GM18909 (cell line): Measurements from ENCODE around the gene SUSD4.
"Not testable (repeated sequence)": the region's sequence is repeated elsewhere in the genome, so short reads cannot be mapped to it uniquely, and the experiment has no call there.

Experiments used
- ATAC-seq: cut with Tn5 transposase; IDR thresholded peaks from one replicate; pipeline ENCODE4 v1.9.1; 2021; ENCODE audit warnings: mild to moderate bottlenecking; ENCODE audit not compliant: unreplicated experiment, poor library complexity

Gene SUSD4

DNA sequence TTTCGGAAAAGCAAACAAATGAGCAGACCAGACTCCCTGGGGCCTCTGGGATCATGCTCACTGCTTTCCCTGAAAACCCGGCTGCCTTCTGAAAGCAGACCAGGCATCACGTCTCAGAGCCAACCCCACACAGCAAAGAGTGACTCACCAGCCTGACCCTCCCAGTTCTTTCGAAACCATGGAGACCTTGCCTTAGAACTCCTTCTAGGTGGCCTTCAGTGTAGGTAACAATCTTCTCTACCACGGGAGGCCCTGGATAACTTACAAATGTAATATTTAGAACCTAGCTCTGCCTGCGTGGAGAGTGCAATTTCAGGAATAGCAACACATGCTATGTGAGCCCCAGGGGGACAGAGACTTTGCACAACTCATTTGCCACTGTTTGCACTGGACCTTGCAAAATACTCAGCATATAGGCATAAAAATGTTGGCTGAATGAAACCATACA, 105.2 kb downstream of the SUSD4 start:
- ATAC-seq = no peak

DNA sequence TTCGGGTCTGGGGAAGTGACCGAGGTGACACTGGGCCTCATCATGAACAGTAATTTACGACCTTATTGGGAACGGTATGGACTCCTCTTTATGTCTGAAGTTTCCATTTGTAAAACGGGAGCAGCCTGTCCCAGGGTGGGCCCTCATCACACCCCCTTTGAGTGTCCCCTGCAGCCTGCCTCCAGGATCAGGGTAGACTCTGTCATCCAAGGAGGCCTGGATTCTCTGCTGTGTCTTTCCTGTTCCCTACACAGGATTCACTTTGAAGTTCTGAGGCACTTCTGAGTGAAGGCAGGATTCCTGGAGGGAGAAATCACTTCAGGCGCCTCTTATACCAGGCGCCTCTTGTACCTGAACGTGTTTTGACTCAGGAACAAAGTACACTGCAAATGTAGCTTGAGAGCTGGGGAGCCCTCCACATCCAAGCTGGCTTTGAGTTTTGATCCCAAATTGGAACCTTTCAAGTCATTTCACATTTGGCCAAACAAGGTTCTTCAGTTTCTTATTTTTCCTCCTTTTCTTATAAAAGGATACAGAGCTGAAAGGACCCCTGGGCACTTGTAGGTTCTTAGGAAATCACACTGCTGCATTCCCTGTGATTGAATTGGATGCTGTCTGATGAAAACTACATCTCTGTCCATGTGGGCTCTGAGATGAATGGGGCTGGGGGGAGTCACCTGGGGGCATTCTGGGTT, 106.0 kb downstream of the SUSD4 start:
- ATAC-seq = no peak

DNA sequence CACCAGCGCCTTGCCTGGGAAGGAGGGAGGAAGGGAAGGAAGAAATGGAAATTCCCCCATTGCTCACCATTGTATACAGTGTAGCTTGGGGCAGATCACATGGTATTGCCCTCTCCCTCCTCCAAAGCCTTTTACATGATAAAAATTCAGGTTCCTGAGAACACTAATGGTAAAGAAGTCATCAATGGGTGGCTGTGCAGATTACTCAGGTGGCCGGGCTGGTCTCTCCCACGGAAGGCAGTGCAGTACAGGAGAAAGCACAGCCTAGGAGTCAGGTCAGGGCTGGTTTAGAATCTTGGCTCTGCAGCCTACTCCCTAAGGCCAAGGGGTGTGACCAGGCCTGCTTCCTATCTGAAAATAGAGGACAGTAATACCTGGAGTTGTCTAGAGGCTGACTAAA, 107.9 kb downstream of the SUSD4 start:
- no peak for ATAC-seq

DNA sequence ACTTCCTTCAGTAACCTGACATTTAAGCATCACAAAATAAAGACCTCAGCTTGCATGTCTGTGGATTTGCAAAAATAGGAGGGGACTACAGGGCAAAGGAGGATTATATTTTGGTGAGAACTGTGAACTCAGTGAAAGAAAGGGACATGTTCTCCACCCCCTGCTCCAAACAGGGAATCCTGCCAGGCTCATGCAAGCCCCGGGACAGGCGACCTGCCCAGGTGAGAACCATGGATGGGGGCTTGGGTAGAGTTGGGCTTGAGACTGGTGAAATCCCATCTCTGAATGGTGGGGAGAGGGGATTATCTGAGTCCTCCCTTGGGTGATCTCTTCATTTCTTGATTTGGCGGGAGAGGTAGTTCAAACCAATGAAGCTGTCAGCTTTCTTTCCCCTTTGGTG, 110.1 kb downstream of the SUSD4 start:
- ATAC-seq = no peak

DNA sequence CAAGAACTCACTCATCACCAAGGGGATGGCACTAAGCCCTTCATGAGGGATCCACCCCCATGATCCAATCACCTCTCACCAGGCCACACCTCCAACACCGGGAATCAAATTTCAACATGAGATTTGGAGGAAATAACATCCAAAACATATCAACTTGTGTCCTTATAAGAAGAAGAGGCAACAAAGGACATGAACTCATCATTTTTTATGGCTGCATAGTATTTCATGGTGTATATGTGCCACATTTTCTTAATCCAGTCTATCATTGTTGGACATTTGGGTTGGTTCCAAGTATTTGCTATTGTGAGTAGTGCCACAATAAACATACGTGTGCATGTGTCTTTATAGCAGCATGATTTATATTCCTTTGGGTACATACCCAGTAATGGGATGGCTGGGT, 112.6 kb downstream of the SUSD4 start:
- not testable (repeated sequence) for ATAC-seq

DNA sequence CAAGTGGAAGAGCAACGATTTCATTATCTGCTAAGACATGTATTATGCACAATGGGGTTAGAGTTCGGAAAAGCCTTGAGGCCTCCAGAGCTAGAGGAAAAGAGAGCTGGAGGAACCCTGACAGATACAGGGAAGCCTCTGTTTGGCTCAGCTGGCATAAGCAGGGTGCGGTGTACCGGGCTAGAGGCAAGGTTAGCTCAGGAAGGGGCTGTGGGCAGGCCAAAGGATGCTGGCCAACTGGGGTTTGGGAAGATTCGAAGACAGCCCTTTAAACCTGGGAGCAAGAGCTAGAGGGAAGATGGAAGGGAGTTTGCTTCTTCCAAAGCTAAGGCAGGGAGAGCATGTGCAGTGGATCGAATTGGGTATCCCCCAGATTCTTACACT, 113.4 kb downstream of the SUSD4 start:
- ATAC-seq = no peak

DNA sequence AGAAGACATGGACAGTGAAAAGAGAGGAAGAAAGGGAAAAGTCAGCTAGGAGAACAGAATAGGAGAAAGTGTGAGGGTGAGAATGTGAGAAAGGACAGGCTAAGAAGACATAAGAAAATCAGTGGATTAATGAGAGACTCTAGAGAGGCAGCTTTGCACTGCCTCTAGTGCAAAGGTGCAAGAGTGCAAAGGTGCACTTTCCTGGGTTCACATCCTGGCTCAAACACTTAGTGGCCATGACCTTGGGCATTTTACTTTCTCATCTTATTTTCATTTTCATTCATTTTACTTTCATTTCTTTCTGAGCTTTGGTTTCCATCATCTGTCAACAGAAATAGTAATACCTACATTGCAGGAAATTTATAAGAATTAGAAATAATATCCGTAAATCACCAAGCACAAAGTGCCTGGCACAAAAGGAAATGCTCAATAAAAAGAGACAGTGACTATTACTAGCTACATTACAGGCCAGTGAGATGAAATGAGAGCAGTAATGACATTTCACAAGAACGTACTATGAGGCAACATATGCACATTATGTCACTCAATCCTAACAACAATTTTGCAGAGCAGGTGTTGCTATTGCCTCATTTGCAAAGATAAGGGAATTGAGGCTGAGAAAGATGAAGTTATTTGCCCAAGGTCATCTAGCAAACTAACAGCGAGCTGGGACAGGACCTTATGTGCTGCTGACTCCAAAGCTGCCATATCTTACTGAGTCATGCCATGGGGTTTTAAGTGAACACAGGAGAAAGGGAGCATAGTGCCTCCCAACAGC, 113.9 kb downstream of the SUSD4 start:
- no peak for ATAC-seq

DNA sequence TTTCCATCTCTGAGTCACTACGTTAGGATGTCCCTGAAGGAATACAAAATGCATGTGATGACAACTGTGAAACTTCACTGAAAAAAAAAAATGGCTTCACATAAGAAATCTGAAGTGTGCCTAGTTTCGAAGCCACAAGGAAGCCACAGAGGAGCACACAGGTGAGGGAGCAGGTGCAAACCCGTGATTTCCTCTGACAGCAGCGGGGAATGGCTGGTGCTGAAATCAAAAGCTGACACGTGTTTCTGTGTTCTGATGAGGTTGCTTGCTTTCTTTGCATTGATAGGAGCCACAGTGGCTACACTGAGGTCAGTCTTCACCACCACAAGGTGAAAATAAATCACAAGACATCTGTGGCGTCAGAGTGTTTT, 115.2 kb downstream of the SUSD4 start:
- no peak for ATAC-seq

DNA sequence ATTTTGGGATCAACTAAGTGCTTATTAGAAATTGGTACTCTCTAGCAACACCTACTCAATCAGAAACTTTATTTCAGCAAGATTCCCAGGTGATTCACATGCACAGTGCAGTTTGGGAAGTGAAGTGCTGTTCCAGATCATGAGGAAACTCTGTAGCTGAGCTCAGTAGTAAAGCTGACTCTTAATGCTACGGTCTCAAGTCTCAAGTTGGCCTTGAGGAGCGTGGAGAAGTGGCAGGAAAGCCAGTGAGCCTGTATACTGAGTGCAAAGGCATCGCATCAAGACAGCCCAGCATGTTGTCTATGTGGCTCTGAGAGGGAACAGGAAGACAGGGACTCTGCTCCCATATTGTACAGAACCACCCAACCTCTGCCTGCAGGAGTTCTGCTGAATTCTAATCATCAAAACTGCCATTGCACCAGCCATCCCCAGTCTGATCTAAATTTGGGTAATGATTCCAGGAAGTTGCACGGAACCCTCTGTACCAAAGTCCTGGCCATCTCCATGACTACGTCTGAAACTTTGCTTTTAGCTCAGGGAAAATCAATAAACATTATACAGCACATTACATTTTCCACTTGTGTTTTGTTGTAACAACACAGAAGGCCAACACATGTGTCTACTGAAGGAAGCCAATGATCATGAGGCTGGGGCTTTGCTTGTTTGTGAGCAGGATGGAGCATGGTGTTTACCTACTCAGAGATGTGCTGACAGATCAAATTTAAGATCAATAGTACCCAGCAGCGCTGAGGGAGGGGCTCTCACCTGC, 115.8 kb downstream of the SUSD4 start:
- ATAC-seq = no peak

DNA sequence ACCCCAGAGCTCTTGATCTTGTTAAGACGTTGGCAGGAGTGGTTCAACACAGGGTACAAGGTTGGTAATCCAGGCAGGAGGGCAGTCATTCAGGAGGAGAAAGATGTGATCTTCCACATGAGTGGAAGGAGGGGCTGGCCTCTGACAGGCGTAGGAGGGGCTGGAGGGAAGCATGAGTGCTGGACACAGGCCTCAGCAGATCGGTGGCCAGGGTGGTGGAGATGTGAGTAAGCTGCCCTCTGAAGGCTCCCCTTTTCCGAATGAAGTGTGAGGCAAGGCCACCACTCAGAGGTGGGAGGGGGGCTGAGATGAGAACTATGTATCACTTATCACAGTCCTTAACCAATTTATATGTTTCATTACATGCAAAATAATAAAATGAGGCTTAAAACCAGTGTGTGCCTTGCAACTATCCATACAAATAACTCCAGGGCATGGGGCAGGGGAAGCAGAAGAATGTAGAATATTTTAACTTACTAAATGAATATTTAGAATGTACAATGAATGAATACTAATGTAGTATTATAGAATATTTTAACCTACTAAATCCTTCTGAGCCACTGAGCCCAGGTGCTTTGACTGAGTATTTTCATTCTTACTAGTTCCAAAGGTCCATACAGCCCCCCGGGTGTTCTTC, 117.4 kb downstream of the SUSD4 start:
- no peak for ATAC-seq

DNA sequence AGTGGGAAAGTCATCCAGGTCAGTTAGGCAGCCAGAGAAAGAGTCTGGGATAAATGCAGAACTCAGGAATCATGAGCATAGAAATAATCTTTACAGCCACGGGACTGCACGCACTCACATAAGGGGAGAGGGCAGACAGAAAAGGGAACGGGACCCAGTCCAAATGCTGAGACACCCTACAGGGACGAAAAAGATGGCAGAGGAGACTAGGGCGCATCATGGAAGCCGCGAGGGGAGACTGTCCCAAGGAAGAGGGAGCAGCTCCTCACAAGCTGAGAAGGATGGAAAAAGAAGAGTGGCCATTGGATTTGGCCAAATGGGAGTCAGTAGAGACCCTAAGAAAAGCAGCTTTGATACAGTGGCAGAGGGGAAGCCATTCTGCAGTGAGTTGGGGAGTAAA, 118.0 kb downstream of the SUSD4 start:
- no peak for ATAC-seq

DNA sequence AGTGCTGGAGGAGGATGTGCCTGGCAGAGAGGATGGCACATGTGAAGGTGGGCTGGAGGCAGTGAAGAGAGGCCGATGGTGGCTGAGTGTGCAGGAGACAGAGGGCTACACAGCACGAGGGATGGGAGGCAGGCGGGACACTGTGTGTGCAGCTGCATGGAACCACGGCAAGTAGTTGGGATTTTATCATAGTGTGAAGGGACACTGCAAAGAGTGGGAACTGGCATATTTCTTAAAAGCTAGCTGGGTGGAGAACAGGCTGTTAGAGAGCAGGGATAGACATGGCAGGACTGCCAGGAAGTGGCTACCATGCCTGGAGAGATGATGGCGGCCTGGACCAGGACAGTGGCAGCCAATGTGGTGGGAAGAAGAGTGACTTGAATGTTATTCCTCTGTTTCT, 118.6 kb downstream of the SUSD4 start:
- no peak for ATAC-seq

DNA sequence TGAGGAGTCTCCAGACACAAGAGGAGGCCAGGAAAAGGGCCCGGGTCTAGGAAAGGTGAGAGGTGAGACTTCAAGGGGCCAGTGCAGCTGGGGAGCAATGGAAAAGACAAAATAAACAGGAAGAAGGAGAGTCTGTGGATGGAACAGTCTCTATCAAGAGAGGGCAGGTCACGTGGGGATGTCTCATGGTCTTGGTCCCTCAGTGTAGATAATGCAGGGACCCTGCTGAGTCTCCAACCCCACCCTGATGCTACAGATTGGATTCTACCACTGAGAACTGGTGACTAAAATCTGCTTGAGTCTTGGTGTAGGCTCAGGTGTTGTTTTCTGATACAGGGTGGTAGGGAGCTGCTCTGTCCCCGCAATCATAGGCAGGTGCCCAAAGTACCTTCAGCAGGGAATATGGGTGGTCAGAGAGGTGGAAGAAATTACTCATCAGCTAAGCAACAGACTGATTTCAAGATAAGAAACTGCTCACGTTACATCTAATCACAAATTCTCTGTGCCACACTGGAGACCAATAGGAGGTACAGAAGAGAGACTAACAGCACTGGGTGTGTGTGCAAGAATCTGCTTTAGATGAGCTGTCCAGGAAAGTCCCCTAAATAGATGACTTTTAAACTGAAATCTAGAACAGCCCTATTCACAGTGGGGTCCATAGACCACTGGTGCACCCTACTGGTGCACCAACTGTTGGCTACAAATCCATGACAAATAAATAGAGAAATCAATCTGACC, 119.4 kb downstream of the SUSD4 start:
- peak; percentile 75 for ATAC-seq

DNA sequence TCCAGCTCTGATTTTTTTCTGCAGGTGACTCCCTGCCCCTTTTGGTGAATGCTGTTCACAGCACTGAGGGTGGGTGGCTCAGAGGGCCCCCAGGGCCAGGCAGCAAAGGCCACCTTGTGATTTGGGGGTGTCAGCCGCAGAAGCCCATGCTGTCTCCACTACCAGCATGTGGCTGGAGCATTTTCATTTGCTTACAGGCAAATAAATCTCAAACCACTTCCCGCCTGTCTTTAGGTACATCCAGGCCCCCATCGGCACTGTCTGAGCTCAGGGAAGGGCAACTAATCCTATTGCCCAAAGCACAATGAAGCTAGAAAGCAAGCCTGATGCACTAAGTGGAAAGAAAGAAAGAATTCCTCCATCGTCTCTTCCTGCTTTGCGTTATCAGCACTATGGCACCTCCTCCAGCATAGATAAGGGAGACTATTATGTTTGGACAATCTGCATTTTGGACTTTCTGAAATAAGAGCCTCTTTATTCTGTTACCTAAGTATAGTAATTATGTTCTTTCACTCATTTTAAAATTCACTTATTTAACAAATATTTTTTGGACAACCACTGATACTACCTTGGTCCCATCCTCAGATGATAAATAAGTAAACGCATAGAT, 120.4 kb downstream of the SUSD4 start:
- ATAC-seq = no peak

DNA sequence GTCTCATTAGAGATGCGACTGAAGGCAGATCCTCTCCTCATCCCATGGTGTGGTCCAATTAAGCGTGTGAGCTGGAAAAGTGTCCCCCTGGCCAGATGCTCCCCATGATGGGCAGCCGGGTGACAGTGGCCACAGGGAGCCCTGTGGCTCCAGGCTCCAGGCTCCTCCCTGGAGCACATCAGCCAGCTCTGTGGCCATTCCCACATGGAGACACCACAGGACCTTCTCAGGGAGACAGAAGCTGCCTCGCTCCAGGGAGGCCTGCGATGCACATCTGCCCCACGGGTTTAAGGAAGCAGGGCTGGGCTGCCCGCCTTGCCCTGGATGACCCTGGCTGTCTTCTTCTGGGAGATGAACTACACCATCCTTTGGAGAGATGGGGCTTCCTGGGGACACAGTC, 121.0 kb downstream of the SUSD4 start:
- ATAC-seq = no peak

DNA sequence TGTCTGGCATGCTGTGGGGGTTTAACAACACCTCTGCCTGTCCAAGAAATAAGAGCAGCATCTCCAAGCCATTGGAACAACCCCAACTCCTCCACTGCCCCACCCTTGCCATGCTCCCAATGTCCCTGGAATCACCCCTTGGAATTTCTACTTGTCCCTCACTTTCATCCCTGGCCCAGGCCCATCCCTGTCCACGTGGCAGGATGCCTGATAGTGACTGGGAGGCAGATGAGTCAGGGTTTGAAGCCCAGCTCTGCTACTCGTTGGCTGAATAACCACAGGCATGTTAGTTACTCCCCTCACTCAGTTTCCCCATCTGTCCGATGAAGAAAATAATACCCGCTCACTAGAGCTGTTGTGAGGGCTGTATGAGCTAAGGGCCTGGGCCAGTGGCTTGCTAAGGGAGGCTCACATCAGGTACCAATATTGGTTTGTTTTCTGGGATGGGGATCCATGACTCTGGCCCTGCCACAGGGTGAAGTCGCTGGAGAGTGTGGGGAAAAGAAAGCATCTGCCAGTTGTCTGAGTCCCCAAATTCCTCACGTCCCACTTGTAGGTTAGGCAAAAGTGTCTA, 121.5 kb downstream of the SUSD4 start:
- ATAC-seq = no peak

DNA sequence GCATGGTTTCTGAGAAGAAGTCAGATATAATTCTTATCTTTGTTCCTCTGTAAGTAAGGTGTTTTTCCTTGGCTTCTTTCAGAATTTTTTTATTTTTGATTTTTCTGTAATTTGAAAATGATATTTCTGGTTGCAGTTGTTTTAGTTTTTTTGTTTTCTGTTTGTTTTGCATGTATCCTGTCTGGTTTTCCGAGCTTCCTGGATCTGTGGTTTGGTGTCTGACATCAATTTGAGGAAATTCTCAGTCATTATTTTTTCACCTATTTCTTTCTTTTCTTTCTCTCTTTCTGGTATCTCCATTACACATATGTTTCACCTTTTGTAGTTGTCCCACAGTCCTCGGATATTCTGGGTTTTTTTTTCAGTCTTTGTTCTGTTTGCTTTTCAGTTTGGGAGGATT, 123.9 kb downstream of the SUSD4 start:
- ATAC-seq = no peak

DNA sequence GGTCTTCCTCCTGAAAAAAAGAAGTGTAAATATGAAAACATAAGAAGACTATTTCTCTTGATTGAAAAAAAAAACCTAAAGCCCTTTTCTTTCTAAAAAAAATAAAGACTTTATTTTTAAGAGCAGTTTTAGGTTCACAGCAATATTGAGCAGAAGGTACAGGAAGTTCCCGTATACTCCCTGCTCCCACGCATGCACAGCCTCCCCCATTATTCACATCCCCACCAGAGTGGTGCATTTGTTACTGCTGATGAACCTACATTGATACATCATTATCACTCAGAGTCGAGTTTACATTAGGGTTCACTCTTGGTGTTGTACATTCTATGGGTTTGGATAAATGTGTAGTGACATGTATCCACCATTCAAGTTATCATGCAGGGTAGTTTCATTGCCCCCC, 128.9 kb downstream of the SUSD4 start:
- no peak for ATAC-seq

DNA sequence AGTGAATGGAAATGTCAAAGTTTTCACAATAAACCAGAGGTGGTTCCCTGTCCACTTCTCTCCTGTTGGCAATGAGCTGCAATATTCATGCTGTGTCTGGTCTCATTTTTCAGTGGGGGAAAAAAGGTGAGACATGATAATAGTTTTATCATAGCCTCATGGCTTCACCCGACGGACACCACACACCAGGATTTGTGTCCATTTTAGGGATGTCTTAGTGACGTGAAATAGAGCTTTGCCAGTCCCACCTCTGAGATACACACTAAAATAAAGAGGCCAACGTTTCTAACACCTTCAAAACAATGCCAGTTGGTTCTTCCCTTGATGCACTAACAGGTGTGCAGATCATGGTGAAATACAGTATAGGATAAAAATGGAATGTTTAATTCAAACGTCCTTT, 129.4 kb downstream of the SUSD4 start:
- ATAC-seq = no peak

DNA sequence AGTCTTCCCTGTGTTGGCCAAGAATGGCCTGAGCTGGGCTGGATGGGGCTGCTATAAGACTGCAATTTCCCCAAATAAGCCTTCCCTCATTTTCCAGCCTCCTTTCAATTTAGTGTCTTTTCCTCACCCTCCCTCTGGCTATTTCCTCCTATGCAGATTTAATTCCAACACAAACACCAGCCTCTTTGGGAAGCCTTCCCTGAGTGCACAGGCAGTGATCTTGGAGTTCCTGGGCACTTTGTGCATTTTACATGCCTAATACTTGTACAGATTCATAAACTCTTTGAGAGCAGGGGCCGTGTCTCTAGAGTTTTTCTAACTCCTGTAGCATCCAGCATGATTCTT, 129.8 kb downstream of the SUSD4 start:
- ATAC-seq = no peak
